ENCODE results near the gene NDOR1. TPM values are rescaled to one million over a fixed set of nuclear protein-coding genes. Genes with fewer than 3 reads are reported as not detected.

The NDOR1 gene
- total RNA-seq, 1 donor from 2014 or later: 31.6 TPM

DNA sequence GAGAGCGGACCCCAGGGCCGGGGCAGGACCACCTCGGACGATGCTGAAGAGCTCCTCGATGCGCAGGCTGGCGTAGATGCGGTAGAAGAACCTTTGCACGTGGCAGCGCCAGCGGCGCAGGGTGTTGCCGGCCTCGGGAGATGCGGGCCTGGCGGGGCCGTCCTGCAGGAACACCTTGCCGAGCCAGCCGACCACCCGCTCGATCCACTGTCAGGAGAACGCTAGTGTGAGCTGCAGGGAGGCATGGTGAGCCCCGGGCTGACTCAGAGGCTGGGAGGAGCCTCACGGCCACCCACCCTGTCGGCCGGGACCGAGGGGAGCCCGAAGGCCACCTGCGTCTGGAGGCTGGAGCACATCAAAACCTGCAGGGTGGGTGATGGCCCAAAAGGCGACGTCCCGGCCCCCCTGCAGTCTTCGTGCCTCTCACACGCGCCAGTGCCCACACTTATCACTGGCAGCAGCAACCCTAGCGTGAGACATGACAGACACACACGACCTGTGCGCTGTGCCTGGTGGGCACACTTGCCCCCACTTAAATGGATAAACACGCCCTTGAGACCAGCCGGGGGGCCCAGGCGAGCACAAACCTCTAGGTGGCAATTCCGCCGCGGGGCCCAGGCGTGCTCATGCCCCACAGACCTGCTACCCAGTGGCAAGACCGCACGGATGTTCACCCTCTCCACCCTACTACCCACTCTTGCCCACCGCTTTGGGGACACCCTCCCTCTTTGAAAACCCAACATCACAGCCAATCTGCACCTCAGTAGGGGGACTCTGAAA is 20.4 kb upstream of the NDOR1 start:
- TF ChIP-seq, protein P1, sequence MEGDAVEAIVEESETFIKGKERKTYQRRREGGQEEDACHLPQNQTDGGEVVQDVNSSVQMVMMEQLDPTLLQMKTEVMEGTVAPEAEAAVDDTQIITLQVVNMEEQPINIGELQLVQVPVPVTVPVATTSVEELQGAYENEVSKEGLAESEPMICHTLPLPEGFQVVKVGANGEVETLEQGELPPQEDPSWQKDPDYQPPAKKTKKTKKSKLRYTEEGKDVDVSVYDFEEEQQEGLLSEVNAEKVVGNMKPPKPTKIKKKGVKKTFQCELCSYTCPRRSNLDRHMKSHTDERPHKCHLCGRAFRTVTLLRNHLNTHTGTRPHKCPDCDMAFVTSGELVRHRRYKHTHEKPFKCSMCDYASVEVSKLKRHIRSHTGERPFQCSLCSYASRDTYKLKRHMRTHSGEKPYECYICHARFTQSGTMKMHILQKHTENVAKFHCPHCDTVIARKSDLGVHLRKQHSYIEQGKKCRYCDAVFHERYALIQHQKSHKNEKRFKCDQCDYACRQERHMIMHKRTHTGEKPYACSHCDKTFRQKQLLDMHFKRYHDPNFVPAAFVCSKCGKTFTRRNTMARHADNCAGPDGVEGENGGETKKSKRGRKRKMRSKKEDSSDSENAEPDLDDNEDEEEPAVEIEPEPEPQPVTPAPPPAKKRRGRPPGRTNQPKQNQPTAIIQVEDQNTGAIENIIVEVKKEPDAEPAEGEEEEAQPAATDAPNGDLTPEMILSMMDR (IDR thresholded peaks at IDR 0.05; ENCODE audit: partially characterized antibody, unreplicated experiment): no peak
- Mint-ChIP-seq H3K27me3 (ENCODE audit: unreplicated experiment) (peaks cover 4% of the 10 kb centered on the region), H3K36me3 (ENCODE audit: unreplicated experiment) (no peaks in the 10 kb centered on the region), H3K4me1 (ENCODE audit: low read depth, unreplicated experiment) (peaks cover 4% of the 10 kb centered on the region), H3K4me3 (ENCODE audit: unreplicated experiment) (no peak overlapping the region), H3K27ac (ENCODE audit: unreplicated experiment) (no peak overlapping the region), H3K9me3 (ENCODE audit: unreplicated experiment) (peaks cover 13% of the 10 kb centered on the region)
- DNase-seq: no peak

DNA sequence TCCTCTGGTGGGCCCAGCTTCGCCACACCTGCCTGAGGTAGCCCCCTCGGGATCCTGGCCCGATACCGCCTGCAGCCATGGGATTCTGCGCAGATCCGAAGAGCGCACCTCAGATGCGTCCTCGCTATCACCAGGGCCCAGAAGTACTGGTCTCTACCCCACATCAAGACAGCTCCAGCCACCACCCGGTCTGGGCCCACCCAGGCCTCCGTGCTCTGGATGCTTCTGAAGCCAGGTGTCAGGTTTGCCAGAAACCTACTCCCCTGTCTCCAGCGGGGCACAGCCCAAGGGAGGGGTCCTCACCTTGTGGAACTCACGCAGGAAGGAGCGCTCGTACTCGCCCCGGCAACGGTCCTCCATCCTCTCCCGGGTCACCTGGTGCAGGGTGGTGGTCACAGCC is 19.6 kb upstream of the NDOR1 start:
- peaks cover 4% of the 10 kb centered on the region for H3K27me3 Mint-ChIP-seq (ENCODE audit: unreplicated experiment)
- TF ChIP-seq, protein P1 (IDR thresholded peaks at IDR 0.05; ENCODE audit: partially characterized antibody, unreplicated experiment): no peak
- peaks cover 13% of the 10 kb centered on the region for H3K9me3 Mint-ChIP-seq (ENCODE audit: unreplicated experiment)
- no peaks in the 10 kb centered on the region for H3K36me3 Mint-ChIP-seq (ENCODE audit: unreplicated experiment)
- no peak overlapping the region for H3K27ac Mint-ChIP-seq (ENCODE audit: unreplicated experiment)
- DNase-seq: no peak
- H3K4me1 Mint-ChIP-seq (ENCODE audit: low read depth, unreplicated experiment): peaks cover 4% of the 10 kb centered on the region
- no peak overlapping the region for H3K4me3 Mint-ChIP-seq (ENCODE audit: unreplicated experiment)

DNA sequence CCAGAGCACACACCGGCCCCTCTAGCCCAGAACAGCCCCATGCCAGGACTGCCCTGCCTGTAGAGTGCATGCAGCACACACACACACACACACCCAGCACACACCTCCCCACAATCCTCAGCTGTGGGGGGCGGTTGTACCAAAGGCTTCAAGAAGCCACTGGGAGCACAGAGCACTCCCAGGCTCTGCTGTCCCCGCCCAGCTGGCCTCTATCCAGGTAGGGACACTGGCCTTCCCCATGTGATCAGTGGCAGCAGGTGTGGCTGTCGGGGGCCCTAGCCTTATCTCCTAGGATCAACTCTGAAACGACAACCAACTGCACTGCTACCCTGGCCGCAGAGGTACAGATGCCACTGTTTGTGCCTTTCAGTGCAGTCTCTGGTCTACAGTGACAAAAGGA is 19.1 kb upstream of the NDOR1 start:
- Mint-ChIP-seq H3K4me1 (ENCODE audit: low read depth, unreplicated experiment) (peaks cover 4% of the 10 kb centered on the region), H3K27ac (ENCODE audit: unreplicated experiment) (no peak overlapping the region), H3K4me3 (ENCODE audit: unreplicated experiment) (peak overlapping the region; percentile 92), H3K27me3 (ENCODE audit: unreplicated experiment) (peaks cover 4% of the 10 kb centered on the region), H3K9me3 (ENCODE audit: unreplicated experiment) (peaks cover 13% of the 10 kb centered on the region), H3K36me3 (ENCODE audit: unreplicated experiment) (no peaks in the 10 kb centered on the region)
- DNase-seq: no peak
- TF ChIP-seq, protein P1 (IDR thresholded peaks at IDR 0.05; ENCODE audit: partially characterized antibody, unreplicated experiment): no peak

DNA sequence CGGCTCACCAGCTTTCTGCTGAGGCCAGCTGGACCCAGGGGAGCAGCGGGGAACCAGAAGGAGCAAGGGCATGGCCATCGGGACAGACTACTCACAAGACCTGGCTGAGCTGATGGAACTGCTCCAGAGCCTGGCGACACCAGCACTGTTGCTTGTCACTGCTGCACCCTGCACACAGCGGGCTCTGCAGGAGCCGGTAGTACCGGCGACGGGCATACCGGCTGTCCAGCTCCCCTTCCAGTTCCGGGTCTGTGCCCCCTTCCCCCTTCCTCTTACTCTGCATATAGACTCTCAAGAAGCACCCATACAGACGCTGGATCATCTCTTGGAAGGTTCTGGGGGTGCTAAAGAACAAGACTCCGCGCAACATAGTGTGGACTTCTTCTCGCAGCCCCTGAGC is 18.1 kb upstream of the NDOR1 start:
- peaks cover 2% of the 10 kb centered on the region for H3K27me3 Mint-ChIP-seq (ENCODE audit: unreplicated experiment)
- peak overlapping the region; percentile 43 for H3K27ac Mint-ChIP-seq (ENCODE audit: unreplicated experiment)
- TF ChIP-seq, protein P1 (IDR thresholded peaks at IDR 0.05; ENCODE audit: partially characterized antibody, unreplicated experiment): no peak
- peaks cover 4% of the 10 kb centered on the region for H3K4me1 Mint-ChIP-seq (ENCODE audit: low read depth, unreplicated experiment)
- peaks cover 10% of the 10 kb centered on the region for H3K9me3 Mint-ChIP-seq (ENCODE audit: unreplicated experiment)
- DNase-seq: no peak
- H3K36me3 Mint-ChIP-seq (ENCODE audit: unreplicated experiment): no peaks in the 10 kb centered on the region
- H3K4me3 Mint-ChIP-seq (ENCODE audit: unreplicated experiment): peak overlapping the region; percentile 92

DNA sequence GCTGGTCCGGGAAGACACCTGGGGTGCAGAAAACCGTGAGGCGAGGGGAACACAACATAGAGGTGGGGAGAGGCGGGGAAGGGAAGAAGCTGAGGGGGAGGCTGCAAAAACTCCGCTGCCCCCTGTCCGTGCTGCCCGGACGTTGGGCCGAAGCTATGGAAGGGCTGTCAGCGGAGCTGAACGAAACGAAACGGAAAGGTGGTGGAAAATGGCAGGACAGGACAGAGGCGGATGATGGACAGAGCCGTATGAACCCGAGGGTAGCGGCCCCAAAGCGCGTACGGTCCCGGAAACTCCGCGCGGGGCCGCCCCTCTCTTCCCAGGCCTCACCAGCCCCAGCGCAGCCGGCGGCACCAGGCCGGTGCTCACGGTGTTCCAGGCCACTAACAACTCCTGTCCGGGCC is 17.4 kb upstream of the NDOR1 start:
- Mint-ChIP-seq H3K4me1 (ENCODE audit: low read depth, unreplicated experiment) (peaks cover 4% of the 10 kb centered on the region), H3K27me3 (ENCODE audit: unreplicated experiment) (peaks cover 2% of the 10 kb centered on the region), H3K9me3 (ENCODE audit: unreplicated experiment) (peaks cover 10% of the 10 kb centered on the region), H3K27ac (ENCODE audit: unreplicated experiment) (peak overlapping the region; percentile 12), H3K4me3 (ENCODE audit: unreplicated experiment) (peak overlapping the region; percentile 92), H3K36me3 (ENCODE audit: unreplicated experiment) (no peaks in the 10 kb centered on the region)
- no peak for DNase-seq
- TF ChIP-seq, protein P1 (IDR thresholded peaks at IDR 0.05; ENCODE audit: partially characterized antibody, unreplicated experiment): no peak
